Stimulated activated naive CD8-positive, alpha-beta T cell treated with anti-CD3 and anti-CD28 coated beads, Interleukin-15, amount 100 ng/mL, for 72 hours (primary cell): ENCODE data around the gene TJP1.
"Not testable (repeated sequence)": the region's sequence is repeated elsewhere in the genome, so short reads cannot be mapped to it uniquely, and the experiment has no call there.

Experiments
- ATAC-seq: fragments of 150-1000 bp; cut with Tn5 transposase; 2 replicates; pipeline ENCODE4 v1.10.0; 2021; ENCODE audit warnings: mild to moderate bottlenecking, moderate library complexity
- DNase-seq, 2 donors: peaks; one replicate each; pipeline ENCODE4 v3.0.0; 2021 to 2022
- H3K27ac Mint-ChIP-seq, 2 donors: one replicate each; pipeline ENCODE4 v1.8.0; 2022; ENCODE audit warnings: mild to moderate bottlenecking in 2 of 2, mixed read lengths in 2 of 2, moderate library complexity in 2 of 2
- H3K27me3 Mint-ChIP-seq: one replicate; pipeline ENCODE4 v1.8.0; 2022; ENCODE audit warnings: mixed read lengths
- H3K4me1 Mint-ChIP-seq: one replicate; pipeline ENCODE4 v1.8.0; 2022; ENCODE audit warnings: mild to moderate bottlenecking, mixed read lengths
- H3K4me3 Mint-ChIP-seq, 2 donors: one replicate each; pipeline ENCODE4 v1.8.0; 2022; ENCODE audit warnings: mild to moderate bottlenecking in 2 of 2, mixed read lengths in 2 of 2, moderate library complexity in 1 of 2
- H3K9me3 Mint-ChIP-seq, 2 donors: one replicate each; pipeline ENCODE4 v1.8.0; 2022; ENCODE audit warnings: mixed read lengths in 2 of 2

The TJP1 gene

DNA sequence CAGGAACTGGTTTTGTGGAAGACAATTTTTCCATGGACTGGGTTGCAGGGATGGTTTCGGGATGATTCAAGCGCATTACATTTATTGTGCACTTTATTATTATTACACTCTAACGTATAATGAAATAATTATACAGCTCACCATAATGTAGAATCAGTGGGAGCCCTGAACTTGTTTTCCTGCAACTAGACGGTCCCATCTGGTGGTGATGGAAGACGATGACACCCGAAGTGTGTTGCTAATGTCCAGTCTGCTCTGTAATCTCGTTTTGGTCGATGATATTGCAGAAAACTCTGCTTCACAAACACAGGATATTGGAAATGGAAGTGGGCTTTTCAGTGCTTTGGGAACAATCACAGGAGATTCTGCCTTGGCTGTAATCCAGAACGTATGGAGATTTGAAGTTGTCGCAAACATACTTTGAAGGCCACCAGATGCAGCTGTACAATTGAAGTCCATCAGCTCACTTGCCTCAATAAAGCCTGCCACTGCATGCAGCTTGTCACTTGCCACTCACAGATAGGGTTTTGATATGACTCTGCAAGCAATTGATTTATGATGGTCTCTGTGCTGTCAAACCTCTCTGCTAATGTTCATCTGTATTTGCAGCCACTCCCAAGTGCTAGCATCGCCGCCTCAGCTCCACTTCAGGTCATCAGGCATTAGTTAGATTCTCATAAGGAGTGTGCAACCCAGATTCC, 141.7 kb downstream of the TJP1 start:
- Mint-ChIP-seq H3K4me3 (no peak overlapping the region), H3K27me3 (peaks cover 40% of the 10 kb centered on the region), H3K4me1 (no peaks in the 10 kb centered on the region), H3K9me3 (no peaks in the 10 kb centered on the region), H3K27ac (no peak overlapping the region)
- DNase-seq (no peak), ATAC-seq (no peak)

DNA sequence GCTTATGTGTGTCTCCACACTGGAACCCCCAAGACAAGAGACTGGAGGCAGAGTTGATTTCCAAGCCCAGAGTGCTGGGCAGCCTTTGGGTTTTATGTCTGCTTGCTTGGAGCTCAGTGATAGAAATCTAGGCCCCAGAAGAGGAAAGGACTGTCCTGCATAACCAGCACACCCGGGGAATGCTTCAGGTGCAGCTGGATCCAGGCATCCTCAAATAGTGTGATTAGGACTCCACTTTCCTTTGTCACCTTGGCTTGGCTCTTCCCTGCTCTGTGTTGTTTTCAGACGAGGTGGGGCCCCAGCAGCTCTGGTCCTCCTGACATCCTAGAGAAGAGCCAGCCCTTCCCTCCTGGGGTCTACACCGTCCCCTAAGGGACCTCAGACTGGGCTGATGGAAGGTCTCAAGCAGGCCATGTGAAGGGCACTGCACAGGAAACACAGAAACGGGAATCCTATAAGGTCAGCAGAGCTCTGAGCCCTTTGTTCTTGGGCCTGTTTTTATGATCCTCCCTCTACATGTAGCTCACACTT, 143.7 kb downstream of the TJP1 start:
- H3K4me3 Mint-ChIP-seq, result no peak overlapping the region
- H3K27ac Mint-ChIP-seq, result no peak overlapping the region
- DNase-seq (no peak), ATAC-seq (no peak)
- peaks cover 48% of the 10 kb centered on the region for H3K27me3 Mint-ChIP-seq
- H3K4me1 Mint-ChIP-seq, result no peaks in the 10 kb centered on the region
- no peaks in the 10 kb centered on the region for H3K9me3 Mint-ChIP-seq

DNA sequence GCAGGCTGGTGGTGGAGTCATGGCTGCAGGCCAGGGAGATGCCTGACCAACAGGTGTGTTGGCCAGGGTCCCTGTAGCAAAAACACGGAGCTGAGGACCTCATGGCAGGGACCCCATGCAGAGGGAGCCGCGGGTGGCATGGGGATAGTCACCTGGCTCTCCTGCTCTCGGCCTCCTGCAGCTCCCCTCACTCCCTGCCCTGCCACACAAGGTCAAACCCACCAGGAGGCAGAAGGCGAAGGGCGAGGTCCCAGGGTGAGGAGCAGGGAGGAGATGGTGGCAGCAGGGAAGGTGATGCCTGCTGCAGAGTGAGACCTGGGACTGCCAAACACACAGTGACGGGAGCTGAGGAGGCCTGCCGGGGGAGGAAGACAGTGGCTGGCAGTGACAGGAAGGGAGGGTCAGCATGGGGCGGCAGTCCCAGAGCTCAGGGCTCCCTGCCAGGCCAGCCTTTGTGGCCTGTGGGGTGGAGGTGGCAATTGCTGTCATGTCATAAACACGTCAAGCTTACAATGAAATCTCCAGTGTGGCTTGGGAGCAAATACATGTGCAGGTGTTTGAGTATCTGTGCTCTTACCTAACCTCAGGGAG, 144.3 kb downstream of the TJP1 start:
- no peak for ATAC-seq
- no peaks in the 10 kb centered on the region for H3K4me1 Mint-ChIP-seq
- H3K27me3 Mint-ChIP-seq, result peaks cover 54% of the 10 kb centered on the region
- no peak overlapping the region for H3K4me3 Mint-ChIP-seq
- DNase-seq, result no peak
- no peaks in the 10 kb centered on the region for H3K9me3 Mint-ChIP-seq
- H3K27ac Mint-ChIP-seq, result no peak overlapping the region

DNA sequence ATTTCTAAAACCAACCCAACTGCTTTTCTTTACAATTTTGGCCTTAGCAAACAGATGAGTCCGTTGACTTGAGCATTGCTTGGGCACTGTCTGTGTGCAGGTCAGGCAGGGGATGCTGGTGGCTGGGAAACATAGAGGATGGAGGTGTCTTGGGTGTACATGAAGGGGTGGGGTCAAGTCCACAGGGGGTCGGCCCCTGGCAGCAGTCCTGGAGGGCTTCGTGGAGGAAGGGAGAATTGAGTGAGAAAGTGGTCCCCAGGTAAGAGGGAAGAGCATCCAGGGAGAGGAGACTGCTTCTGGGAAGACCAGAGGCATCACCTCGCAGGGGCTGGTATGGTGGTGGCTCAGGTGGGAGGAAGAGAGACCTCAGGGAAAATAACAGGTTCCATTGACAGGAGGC, 144.8 kb downstream of the TJP1 start:
- ATAC-seq (no peak), DNase-seq (no peak)
- Mint-ChIP-seq H3K27me3 (peaks cover 59% of the 10 kb centered on the region), H3K9me3 (no peaks in the 10 kb centered on the region), H3K4me1 (no peaks in the 10 kb centered on the region), H3K4me3 (no peak overlapping the region), H3K27ac (no peak overlapping the region)

DNA sequence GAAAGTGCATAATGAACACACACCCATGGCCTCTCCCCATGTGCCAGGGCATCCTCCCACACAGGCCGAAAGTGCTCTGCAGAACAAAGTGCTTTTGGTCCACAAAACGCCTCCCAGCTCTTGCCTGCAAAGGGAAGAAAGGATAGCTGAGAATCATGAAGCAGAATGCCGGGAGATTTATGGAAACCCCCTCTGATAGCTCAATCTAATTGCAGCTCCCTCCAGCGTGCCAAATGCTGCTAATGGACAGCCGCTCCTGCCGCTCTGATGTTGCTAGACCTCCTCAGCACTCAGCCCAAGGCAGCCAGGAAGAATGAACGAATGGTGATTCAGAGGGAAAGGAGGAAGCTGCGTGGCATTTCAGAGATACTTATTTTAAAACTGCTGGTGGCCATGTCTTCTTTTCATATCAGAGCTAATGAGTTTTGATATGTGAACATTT, 145.3 kb downstream of the TJP1 start:
- no peak for ATAC-seq
- no peaks in the 10 kb centered on the region for H3K4me1 Mint-ChIP-seq
- H3K4me3 Mint-ChIP-seq, result no peak overlapping the region
- H3K27ac Mint-ChIP-seq, result no peak overlapping the region
- DNase-seq, result no peak
- peaks cover 60% of the 10 kb centered on the region for H3K27me3 Mint-ChIP-seq
- H3K9me3 Mint-ChIP-seq, result no peaks in the 10 kb centered on the region

DNA sequence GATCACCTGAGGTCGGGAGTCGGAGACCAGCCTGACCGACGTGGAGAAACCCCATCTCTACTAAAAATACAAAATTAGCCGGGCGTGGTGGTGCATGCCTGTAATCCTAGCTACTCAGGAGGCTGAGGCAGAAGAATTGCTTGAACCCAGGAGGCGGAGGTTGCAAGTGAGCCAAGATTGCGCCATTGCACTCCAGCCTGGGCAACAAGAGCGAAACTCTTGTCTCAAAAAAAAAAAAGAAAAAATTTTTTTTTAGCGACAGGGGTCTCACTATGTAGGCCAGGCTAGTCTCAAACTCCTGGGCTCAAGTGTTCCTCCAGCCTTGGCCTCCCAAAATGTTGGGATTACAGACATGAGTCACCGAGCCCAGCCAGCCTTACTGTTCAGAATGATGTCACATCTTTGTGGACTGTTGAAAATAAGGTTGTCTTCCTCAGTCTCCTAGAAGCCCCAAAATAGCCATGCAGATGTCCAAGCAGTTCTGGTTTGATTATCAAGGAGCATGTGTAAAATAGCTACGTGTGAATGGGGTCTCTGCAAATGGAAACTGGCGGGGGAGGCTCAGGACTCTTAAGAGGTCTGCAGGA, 145.8 kb downstream of the TJP1 start:
- H3K27ac Mint-ChIP-seq, ATAC-seq, H3K4me1 Mint-ChIP-seq: not testable (repeated sequence)

DNA sequence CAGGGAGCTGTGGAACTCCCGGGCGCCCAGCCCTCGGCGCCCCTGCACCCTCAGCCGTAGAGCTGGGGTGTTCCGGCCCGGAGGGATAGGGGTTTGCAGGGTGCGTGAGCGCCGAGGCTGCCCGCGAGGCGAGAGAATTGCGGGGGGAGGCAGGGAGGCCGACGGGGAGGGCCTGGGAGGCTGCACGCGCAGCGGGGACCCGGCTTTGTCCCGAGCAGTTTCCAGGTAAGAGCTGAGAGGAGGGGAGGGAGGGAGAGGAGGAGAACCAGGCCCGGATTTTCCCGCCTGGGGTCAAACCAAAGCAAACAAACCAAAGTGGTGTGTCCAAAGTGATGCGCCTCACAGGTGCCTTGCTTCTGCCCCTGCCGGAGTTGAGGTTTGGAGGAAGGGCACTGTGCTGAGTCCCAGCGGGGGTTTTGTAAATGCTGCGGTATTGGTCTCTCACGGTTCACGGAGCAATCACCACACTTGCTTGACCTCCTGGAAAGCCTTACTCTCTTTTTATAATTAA, 146.4 kb downstream of the TJP1 start:
- DNase-seq (no peak), ATAC-seq (no peak)
- peaks cover 60% of the 10 kb centered on the region for H3K27me3 Mint-ChIP-seq
- no peak overlapping the region for H3K4me3 Mint-ChIP-seq
- H3K9me3 Mint-ChIP-seq, result no peaks in the 10 kb centered on the region
- no peak overlapping the region for H3K27ac Mint-ChIP-seq
- no peaks in the 10 kb centered on the region for H3K4me1 Mint-ChIP-seq

More for the DNA sequence above, 145.8 kb downstream of the TJP1 start:
- not testable (repeated sequence) for H3K4me3 Mint-ChIP-seq, H3K9me3 Mint-ChIP-seq, DNase-seq
- peaks cover 60% of the 10 kb centered on the region for H3K27me3 Mint-ChIP-seq

DNA sequence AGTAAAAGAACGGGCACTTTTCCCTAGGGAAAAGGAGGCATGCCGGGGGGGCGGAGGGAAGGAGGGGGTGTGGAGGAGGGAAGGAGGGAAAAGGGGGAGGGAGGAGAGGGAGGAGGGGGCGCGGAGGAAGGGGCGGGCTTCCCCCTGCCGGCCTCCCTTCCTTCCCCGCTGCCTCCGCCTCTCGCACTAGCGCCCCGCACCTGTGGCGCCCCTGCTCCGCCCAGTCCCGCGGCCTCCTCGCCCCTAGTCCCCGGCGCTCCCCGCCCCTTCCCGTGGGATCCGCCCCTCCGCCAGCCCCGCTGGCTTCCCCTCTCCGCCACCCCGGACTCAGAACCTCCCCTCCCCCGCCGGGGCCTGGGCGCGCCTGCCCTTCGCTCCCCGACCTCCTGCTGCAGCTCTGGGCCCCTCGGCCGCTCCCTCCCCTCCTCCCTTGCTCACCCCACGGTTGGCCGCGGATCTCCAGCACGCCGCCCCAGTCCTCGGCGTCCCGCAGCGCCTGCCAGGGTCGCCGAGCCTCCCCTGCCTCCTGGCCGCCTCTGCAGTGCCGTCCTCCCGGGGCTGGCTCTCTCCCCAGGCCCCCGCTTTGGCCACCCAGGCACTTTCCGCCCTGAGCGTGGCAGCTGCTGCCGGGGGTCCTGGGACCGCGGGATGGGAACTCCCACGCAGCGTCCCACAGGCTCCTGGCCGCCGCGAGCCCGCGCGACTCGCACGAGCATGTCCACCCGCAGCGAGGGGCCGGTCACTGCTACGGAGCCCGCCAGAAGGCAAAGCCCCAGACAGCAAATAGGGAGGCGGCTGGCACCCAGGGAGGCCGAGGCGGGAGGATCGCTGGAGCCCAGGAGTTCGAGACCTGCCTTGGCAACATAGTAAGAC, 147.4 kb downstream of the TJP1 start:
- Mint-ChIP-seq H3K4me1 (no peaks in the 10 kb centered on the region), H3K4me3 (no peak overlapping the region), H3K27me3 (peaks cover 66% of the 10 kb centered on the region), H3K9me3 (no peaks in the 10 kb centered on the region), H3K27ac (no peak overlapping the region)
- ATAC-seq (no peak), DNase-seq (no peak)

DNA sequence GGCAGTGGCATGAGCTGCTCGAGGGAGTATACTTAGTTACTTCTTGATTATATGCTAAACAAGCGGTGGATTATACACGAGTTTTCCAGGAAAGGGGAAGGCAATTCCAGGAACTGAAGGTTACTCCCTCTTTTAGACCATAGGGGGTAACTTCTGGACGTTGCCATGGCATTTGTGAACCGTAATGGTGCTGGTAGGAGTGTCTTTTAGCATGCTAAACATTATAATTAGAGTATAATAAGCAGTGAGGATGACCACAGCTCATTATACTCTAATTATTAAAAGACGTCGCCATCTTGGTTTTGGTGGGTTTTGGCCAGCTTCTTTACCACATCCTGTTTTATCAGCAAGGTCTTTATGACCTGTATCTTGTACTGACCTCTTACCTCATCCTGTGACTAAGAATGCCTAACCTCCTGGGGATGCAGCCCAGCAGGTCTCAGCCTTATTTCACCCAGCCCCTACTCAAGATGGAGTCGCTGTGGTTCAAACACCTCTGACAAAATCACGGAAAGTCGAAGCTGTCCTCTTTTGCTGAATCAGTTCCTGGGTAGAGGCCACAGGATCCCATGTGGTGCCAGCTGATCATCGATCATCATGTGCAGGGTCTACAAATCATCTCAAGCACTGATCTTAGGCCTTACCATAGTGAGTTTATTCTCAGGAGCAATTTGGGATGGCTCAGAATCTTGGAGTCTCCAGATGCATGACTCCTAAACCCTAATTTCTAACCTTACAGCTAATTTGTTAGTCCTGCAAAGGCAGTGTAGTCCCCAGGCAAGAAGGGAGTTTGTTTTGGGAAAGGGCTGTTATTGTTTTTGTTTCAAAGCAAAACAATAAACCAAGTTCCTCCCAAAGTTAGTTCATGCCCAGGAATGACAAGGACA, 149.1 kb downstream of the TJP1 start:
- Mint-ChIP-seq H3K4me3 (no peak overlapping the region), H3K27me3 (peaks cover 60% of the 10 kb centered on the region), H3K4me1 (no peaks in the 10 kb centered on the region), H3K9me3 (no peaks in the 10 kb centered on the region), H3K27ac (no peak overlapping the region)
- DNase-seq (no peak), ATAC-seq (no peak)

DNA sequence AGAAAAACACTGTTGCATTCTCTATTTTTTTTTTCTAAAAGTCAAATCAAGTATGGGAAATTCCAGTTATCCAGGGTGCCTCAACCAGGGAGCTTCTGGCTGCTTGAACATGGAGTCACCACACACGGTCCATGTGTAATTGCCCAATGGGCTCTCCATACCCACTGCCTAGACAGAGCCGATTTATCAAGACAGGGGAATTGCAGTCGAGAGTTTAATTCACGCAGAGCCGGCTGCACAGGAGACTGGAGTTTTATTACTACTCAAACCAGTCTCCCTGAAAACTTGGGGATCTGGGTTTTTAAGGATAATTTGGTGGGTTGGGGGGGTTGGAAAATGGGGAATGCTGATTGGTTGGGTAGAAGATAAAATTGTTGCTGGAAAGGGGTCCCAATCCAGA, 149.8 kb downstream of the TJP1 start:
- H3K27ac Mint-ChIP-seq, result no peak overlapping the region
- DNase-seq, result no peak
- H3K4me1 Mint-ChIP-seq, result no peaks in the 10 kb centered on the region
- H3K27me3 Mint-ChIP-seq, result peaks cover 52% of the 10 kb centered on the region
- no peak for ATAC-seq
- H3K9me3 Mint-ChIP-seq, result no peaks in the 10 kb centered on the region
- no peak overlapping the region for H3K4me3 Mint-ChIP-seq

DNA sequence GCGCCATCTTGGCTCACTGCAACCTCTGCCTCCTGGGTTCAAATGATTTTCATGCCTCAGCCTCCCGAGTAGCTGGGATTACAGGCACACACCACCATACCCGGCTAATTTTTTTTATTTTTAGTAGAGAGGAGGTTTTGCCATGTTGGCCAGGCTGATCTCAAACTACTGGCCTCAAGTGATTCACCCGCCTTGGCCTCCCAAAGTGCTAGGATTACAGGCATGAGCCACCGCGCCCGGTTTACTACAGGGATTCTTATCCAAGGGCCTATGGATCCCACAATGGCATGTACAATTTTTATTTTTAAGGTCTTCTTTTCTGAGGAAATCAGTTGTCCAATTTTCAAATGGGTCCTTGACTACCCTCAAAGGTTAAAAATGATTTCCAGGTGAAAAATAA, 150.2 kb downstream of the TJP1 start:
- not testable (repeated sequence) for H3K27ac Mint-ChIP-seq, H3K4me3 Mint-ChIP-seq, H3K4me1 Mint-ChIP-seq, ATAC-seq, DNase-seq, H3K9me3 Mint-ChIP-seq
- H3K27me3 Mint-ChIP-seq, result peaks cover 48% of the 10 kb centered on the region

DNA sequence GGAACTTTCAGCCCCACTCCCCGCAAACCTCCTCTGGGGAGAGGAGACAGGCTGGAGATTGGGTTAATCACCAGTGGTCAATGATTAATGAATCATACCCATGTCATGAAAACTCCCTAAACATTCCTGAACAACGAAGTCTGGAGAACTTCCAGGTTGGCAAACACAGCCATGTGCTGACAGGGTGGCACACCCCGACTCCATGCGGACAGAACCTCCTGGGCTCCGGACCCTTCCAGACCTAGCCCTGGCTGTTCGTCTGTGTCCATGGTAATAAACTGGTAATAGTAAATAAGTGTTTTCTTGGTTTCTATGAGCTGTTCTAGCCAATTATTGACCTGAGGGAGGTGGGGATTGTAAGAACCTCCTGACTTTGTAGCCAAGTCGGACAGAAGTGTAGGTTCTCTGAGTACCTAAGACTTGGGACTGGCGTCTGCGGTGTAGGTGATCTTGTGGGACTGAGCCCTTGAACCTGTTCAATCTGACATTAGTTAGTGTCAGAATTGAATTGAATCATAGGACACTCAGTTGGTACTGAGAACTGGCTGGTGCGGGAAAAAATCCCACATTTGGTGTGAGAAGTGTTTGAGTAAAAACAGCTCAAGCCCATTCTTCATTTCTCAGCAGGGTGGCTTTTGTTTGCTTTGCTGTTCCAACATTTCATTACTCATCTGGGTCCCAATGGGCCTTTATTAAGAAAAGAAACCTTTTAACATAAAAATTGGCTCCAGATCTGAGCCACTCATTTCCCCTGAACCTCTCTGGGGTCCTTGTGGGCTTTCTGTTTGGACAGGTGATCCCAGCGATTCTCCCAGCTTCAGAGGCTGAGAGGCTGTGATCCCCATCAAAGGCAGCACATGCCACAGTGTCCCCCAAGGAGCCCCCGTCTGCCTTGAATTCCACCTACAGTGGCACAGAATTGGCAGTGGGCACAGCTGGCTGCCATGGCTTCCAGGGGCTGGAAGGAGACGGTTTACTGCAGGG, 151.0 kb downstream of the TJP1 start:
- H3K27ac Mint-ChIP-seq, result no peak overlapping the region
- no peaks in the 10 kb centered on the region for H3K9me3 Mint-ChIP-seq
- no peak overlapping the region for H3K4me3 Mint-ChIP-seq
- no peaks in the 10 kb centered on the region for H3K4me1 Mint-ChIP-seq
- DNase-seq (no peak), ATAC-seq (no peak)
- H3K27me3 Mint-ChIP-seq, result peaks cover 42% of the 10 kb centered on the region

DNA sequence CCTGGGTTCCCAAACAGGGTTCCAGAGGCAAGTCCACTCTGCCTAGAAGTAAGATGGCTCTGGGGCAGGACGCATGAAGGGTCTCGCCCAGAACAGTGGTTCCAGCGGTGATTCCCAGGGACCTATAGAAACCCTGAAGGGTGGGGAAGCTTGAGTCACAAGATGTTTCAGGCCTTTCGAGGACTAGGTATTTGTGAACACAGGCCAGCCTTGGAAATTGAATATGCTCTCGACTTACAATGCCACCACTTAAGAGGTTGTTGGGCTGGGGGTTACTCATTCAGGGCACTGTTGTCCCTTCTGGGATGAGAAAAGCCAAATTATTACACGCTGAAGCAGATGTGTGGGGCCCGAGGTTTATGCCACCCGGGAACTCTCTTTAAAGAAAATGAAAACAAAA, 152.0 kb downstream of the TJP1 start:
- DNase-seq (no peak), ATAC-seq (no peak)
- Mint-ChIP-seq H3K9me3 (no peaks in the 10 kb centered on the region), H3K4me1 (no peaks in the 10 kb centered on the region), H3K27me3 (peaks cover 37% of the 10 kb centered on the region), H3K27ac (no peak overlapping the region), H3K4me3 (no peak overlapping the region)

DNA sequence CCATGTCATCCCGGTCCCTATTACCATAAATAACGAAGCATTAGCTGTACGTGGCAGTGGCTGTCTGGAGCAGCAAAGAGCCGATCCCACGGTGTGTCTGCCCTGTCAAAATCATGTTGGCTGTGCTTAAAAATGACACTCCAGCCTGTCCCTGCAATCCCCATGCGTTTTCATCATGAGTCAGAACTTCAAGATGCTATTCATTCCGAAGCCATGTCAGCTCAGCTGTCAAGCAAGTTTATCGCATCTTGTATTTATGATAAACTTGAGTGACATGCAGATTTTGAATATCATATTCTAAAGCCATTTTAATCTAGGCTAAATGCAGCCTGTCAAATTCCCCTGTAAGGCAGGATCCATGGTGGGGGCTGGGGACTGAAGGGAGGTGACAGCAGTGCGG, 152.4 kb downstream of the TJP1 start:
- ATAC-seq, result no peak
- no peak for DNase-seq
- no peaks in the 10 kb centered on the region for H3K4me1 Mint-ChIP-seq
- H3K4me3 Mint-ChIP-seq, result no peak overlapping the region
- peaks cover 39% of the 10 kb centered on the region for H3K27me3 Mint-ChIP-seq
- no peaks in the 10 kb centered on the region for H3K9me3 Mint-ChIP-seq
- H3K27ac Mint-ChIP-seq, result no peak overlapping the region
